OCI-LY7 (cell line): ENCODE results near the gene BLNK. TPM values are rescaled to one million over a fixed set of nuclear protein-coding genes. Genes with fewer than 3 reads are reported as not detected.

Experiments
- BruUV-seq: library from RNA; stranded (reverse); fragments of 400-500 nt; replicated peaks from 2 replicates; lab custom pipeline; 2021; lab: Mats Ljungman, UMichigan
- CTCF ChIA-PET: fragments of 300-600 bp; sonication (Branson Sonifier 250); formaldehyde crosslinking; loops from one replicate; lab custom pipeline; 2022; ENCODE audit warnings: antibody characterized with exemption; ENCODE audit not compliant: unreplicated experiment; lab: Charles Lee
- POLR2A ChIA-PET: fragments of 300-600 bp; sonication (Branson Sonifier 250); formaldehyde crosslinking; loops from one replicate; lab custom pipeline; 2022; ENCODE audit warnings: antibody characterized with exemption; lab: Charles Lee
- DNase-seq: peaks from one replicate; pipeline ENCODE4 v3.0.0-alpha.2; 2015; ENCODE audit warnings: low spot score
- H2AFZ ChIP-seq: fragments of 200-600 bp; sonication (generic), shearing (Covaris generic); 2 replicates; pipeline ENCODE4 v1.6.1; 2014; ENCODE audit warnings: mild to moderate bottlenecking, antibody characterized with exemption, low read length, moderate library complexity
- H3K27ac ChIP-seq: fragments of 200-600 bp; sonication (generic); 2 replicates; pipeline ENCODE4 v1.5.1; 2014; ENCODE audit warnings: mixed run types, low read depth, mild to moderate bottlenecking, moderate library complexity, low read length, inconsistent platforms; ENCODE audit not compliant: poor library complexity, severe bottlenecking
- H3K36me3 ChIP-seq: fragments of 200-600 bp; sonication (generic); 2 replicates; pipeline ENCODE4 v1.6.1; 2014; ENCODE audit warnings: mild to moderate bottlenecking, antibody characterized with exemption, low read length, moderate library complexity, mixed read lengths; ENCODE audit not compliant: insufficient read depth
- H3K4me1 ChIP-seq: fragments of 200-600 bp; sonication (generic); 2 replicates; pipeline ENCODE4 v1.5.1; 2014; ENCODE audit warnings: mild to moderate bottlenecking, low read length; ENCODE audit not compliant: insufficient read depth, poor library complexity, severe bottlenecking
- H3K4me2 ChIP-seq: fragments of 200-600 bp; sonication (generic); 2 replicates; pipeline ENCODE4 v1.6.1; 2014; ENCODE audit warnings: mild to moderate bottlenecking, low read length
- H3K4me3 ChIP-seq: fragments of 200-600 bp; sonication (generic); 2 replicates; pipeline ENCODE4 v1.5.1; 2014; ENCODE audit warnings: mild to moderate bottlenecking, low read depth, low read length; ENCODE audit not compliant: poor library complexity, severe bottlenecking
- H3K79me2 ChIP-seq: fragments of 200-600 bp; sonication (generic); 2 replicates; pipeline ENCODE4 v1.6.1; 2016; ENCODE audit warnings: low read depth, mild to moderate bottlenecking, low read length, moderate library complexity, mixed read lengths; ENCODE audit not compliant: insufficient read depth
- H3K9me2 ChIP-seq: fragments of 200-600 bp; sonication (generic); 2 replicates; pipeline ENCODE4 v1.6.1; 2016; ENCODE audit warnings: mild to moderate bottlenecking, low read length, mixed read lengths; ENCODE audit not compliant: insufficient read depth
- H3K9me3 ChIP-seq: fragments of 200-600 bp; sonication (generic); 2 replicates; pipeline ENCODE4 v1.6.1; 2014; ENCODE audit warnings: mild to moderate bottlenecking, mixed run types, low read length, mixed read lengths
- H4K20me1 ChIP-seq: fragments of 200-600 bp; sonication (generic); 2 replicates; pipeline ENCODE4 v1.6.1; 2014; ENCODE audit warnings: mild to moderate bottlenecking, antibody characterized with exemption, low read length, moderate library complexity, mixed read lengths; ENCODE audit not compliant: insufficient read depth
- EZH2phosphoT487 ChIP-seq: fragments of 200-600 bp; sonication (generic); IDR thresholded peaks from 2 replicates; pipeline ENCODE4 v1.6.1; 2018; ENCODE audit warnings: low read depth, borderline replicate concordance, mild to moderate bottlenecking, mixed run types, antibody characterized with exemption, low read length, moderate library complexity, mixed read lengths
- intact Hi-C: fragments of 100-400 bp; cut with micrococcal nuclease; formaldehyde crosslinking; loops from one replicate; pipeline ENCODE4 v1.10.0; 2022; ENCODE audit not compliant: unreplicated experiment
- total RNA-seq, 2 experiments: library from RNA; depleted of rRNA in 1 of 2; stranded (reverse); fragments of >200 nt in 1 of 2; shearing (Covaris generic) in 1 of 2; gene quantifications; 2 replicates each; pipeline ENCODE4 v1.2.3, GENCODE V29; 2014 to 2022
- TF ChIP-seq, protein P1 (sequence below): fragments of 200-600 bp; sonication (generic); conservative IDR thresholded peaks from 2 replicates; pipeline ENCODE4 v1.5.1; 2014; ENCODE audit warnings: mild to moderate bottlenecking, antibody characterized with exemption, low read length, moderate library complexity, mixed read lengths

Gene BLNK
- total RNA-seq, 2 experiments from 2014 or later, result 113 to 201 TPM

DNA sequence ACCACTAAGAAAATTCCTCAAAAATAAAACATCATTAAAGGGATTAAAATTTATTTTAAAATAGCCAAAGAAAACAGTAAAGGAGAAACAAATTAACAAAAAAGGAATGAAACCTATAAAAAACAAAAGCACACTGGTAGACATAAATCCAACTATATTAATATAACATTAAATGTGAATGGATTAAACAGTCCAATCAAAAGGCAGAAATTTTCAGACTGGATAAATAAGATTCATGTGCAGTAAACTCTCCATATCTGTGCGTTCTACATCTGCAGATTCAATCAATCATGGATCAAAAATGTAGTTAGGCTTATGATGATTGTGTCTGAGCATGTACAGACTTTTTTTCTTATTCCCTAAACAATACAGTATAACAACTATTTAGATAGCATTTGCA lies 98.7 kb downstream of the BLNK start:
- no peak overlapping the region for H3K4me2 ChIP-seq
- TF ChIP-seq EZH2phosphoT487, result no peak
- TF ChIP-seq, protein P1, sequence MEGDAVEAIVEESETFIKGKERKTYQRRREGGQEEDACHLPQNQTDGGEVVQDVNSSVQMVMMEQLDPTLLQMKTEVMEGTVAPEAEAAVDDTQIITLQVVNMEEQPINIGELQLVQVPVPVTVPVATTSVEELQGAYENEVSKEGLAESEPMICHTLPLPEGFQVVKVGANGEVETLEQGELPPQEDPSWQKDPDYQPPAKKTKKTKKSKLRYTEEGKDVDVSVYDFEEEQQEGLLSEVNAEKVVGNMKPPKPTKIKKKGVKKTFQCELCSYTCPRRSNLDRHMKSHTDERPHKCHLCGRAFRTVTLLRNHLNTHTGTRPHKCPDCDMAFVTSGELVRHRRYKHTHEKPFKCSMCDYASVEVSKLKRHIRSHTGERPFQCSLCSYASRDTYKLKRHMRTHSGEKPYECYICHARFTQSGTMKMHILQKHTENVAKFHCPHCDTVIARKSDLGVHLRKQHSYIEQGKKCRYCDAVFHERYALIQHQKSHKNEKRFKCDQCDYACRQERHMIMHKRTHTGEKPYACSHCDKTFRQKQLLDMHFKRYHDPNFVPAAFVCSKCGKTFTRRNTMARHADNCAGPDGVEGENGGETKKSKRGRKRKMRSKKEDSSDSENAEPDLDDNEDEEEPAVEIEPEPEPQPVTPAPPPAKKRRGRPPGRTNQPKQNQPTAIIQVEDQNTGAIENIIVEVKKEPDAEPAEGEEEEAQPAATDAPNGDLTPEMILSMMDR, result no peak
- H3K4me3 ChIP-seq, result no peak overlapping the region
- ChIA-PET CTCF (no interaction called here), POLR2A (no interaction called here)
- intact Hi-C loops, result no loop called here
- H3K36me3 ChIP-seq, result no peaks in the 10 kb centered on the region
- no TSS peak for BruUV-seq
- H3K4me1 ChIP-seq, result no peaks in the 10 kb centered on the region
- H3K79me2 ChIP-seq, result no peaks in the 10 kb centered on the region
- no peaks in the 10 kb centered on the region for H4K20me1 ChIP-seq
- DNase-seq, result no peak
- no peak overlapping the region for H3K27ac ChIP-seq
- H3K9me3 ChIP-seq, result peaks cover 34% of the 10 kb centered on the region; the same call in 1 of the 2 replicates
- no peaks in the 10 kb centered on the region for H3K9me2 ChIP-seq
- no peak overlapping the region for H2AFZ ChIP-seq

DNA sequence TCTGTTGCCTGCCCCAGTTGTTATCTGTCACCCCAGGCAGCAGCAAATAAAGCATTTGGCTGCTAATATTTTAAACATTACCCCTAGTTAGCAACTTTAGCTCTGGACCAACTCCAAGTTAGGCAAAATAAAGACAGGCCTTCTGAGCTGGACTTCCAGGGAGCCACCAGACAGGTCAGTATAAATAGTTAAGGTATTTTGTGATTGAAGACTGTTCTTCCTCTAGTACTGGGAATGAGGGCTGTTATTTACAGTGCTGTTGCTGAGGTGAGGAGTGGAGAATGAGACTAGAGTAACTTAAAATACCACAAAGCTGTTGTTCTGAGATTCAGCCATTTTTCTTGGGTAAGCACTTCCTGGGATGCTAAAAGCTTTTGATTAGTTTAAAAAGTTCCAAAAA lies 101.1 kb downstream of the BLNK start:
- H3K9me3 ChIP-seq, result peaks cover 28% of the 10 kb centered on the region; the same call in 1 of the 2 replicates
- no peaks in the 10 kb centered on the region for H3K79me2 ChIP-seq
- H3K36me3 ChIP-seq, result no peaks in the 10 kb centered on the region
- no peak overlapping the region for H3K4me2 ChIP-seq
- no peak overlapping the region for H2AFZ ChIP-seq
- no peak overlapping the region for H3K27ac ChIP-seq
- TF ChIP-seq EZH2phosphoT487, result no peak
- TF ChIP-seq, protein P1, result no peak
- no peak overlapping the region for H3K4me3 ChIP-seq
- no peaks in the 10 kb centered on the region for H4K20me1 ChIP-seq
- intact Hi-C loops, result no loop called here
- H3K9me2 ChIP-seq, result no peaks in the 10 kb centered on the region
- POLR2A ChIA-PET, result interaction anchor here (1.0 kb wide), 1 partner anchor 177 kb away, joined by 3 read pairs; no protein-coding TSS in a partner anchor
- H3K4me1 ChIP-seq, result no peaks in the 10 kb centered on the region
- CTCF ChIA-PET, result no interaction called here
- no peak for DNase-seq
- BruUV-seq, result no TSS peak

DNA sequence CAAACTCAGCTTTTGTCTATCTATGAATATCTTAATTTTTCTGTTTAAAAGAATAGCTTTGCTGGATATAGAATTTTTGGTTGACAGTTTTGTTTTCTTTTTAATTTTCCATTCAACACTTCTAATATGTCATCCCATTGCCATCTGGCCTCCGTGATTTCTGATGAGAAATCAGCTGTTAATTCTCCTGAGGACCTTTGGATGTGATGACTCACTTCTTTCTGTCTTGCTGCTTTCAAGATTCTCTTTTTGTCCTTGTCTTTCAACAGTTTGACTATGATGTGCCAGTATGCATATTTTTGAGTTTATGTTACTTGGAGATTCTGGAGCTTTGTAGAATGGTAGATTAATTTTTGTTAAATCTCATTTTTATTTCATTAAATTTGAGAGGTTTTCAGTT lies 102.8 kb downstream of the BLNK start:
- Histone ChIP-seq H3K9me3 (peaks cover 25% of the 10 kb centered on the region; the same call in 1 of the 2 replicates), H4K20me1 (no peaks in the 10 kb centered on the region), H3K79me2 (no peaks in the 10 kb centered on the region), H3K27ac (no peak overlapping the region), H3K36me3 (no peaks in the 10 kb centered on the region; the same call in 1 of the 2 replicates), H3K4me3 (no peak overlapping the region), H3K4me1 (no peaks in the 10 kb centered on the region), H3K4me2 (no peak overlapping the region), H3K9me2 (no peaks in the 10 kb centered on the region), H2AFZ (no peak overlapping the region)
- TF ChIP-seq, protein P1, result no peak
- TF ChIP-seq EZH2phosphoT487, result no peak
- POLR2A ChIA-PET, result interaction anchor here (0.7 to 1.1 kb wide), 5 partner anchors 93 to 473 kb away, joined by 3 to 6 read pairs (median 3); no protein-coding TSS in a partner anchor
- intact Hi-C loops, result no loop called here
- BruUV-seq, result no TSS peak
- DNase-seq, result no peak
- CTCF ChIA-PET, result no interaction called here
